Measurements from ENCODE around the gene DGKG. TPM values are rescaled to one million over a fixed set of nuclear protein-coding genes. Genes with fewer than 3 reads are reported as not detected.

The DGKG gene
- total and polyA plus RNA-seq, 12 donors = 7.2 to 75.7 (median 41.4) TPM

- no peak for TF ChIP-seq CTCF (IDR thresholded peaks at IDR 0.05)
- ATAC-seq = no peak
- Histone ChIP-seq H3K27me3 (no peaks in the 10 kb centered on the region), H3K36me3 (peaks cover 0 to 16% (median 0%) of the 10 kb centered on the region in 9 donors), H3K27ac (no peak overlapping the region), H3K4me1 (peaks cover 0 to 17% (median 5%) of the 10 kb centered on the region in 9 donors), H3K9me3 (no peaks in the 10 kb centered on the region), H3K4me3 (no peak overlapping the region)
- WGBS, 2 donors = 78 to 84% methylated on average over 2 of the region's 2 CpGs
- DNase-seq = no peak
- intact Hi-C loops (cut with DNase I) = no loop called here
These were observed 192.7 kb downstream of the DGKG start for GRCh38 chr3:186169379-186169778.

- DNase-seq = no peak
- no peak for TF ChIP-seq CTCF (IDR thresholded peaks at IDR 0.05)
- H3K27ac ChIP-seq = no peak overlapping the region
- no peak overlapping the region for H3K4me3 ChIP-seq
- H3K4me1 ChIP-seq = peaks cover 0 to 17% (median 5%) of the 10 kb centered on the region in 9 donors
- no peak for ATAC-seq
- H3K27me3 ChIP-seq = no peaks in the 10 kb centered on the region
- intact Hi-C loops (cut with DNase I) = no loop called here
- H3K9me3 ChIP-seq = no peaks in the 10 kb centered on the region
- H3K36me3 ChIP-seq = peaks cover 0 to 20% (median 0%) of the 10 kb centered on the region in 9 donors
These were observed 193.1 kb downstream of the DGKG start for GRCh38 chr3:186168976-186169375.

- intact Hi-C loops (cut with DNase I) = no loop called here
- no peak for TF ChIP-seq CTCF (IDR thresholded peaks at IDR 0.05)
- DNase-seq (no peak), ATAC-seq (no peak)
- 88 to 93% methylated on average over 1 of the region's 1 CpG for WGBS, 2 donors
- Histone ChIP-seq H3K4me3 (no peak overlapping the region), H3K4me1 (peaks cover 0 to 18% (median 0%) of the 10 kb centered on the region in 9 donors), H3K27me3 (no peaks in the 10 kb centered on the region), H3K27ac (no peak overlapping the region), H3K9me3 (no peaks in the 10 kb centered on the region), H3K36me3 (peaks cover 0 to 32% (median 0%) of the 10 kb centered on the region in 9 donors)
These were observed 194.2 kb downstream of the DGKG start for GRCh38 chr3:186167646-186168395.

- intact Hi-C loops (cut with DNase I) = no loop called here
- no peak overlapping the region for H3K27ac ChIP-seq
These were observed 195.3 kb downstream of the DGKG start for GRCh38 chr3:186166491-186167288.

More at GRCh38 chr3:186166491-186167288, 195.3 kb downstream of the DGKG start:
- TF ChIP-seq CTCF (IDR thresholded peaks at IDR 0.05) = no peak
- no peaks in the 10 kb centered on the region for H3K9me3 ChIP-seq
- H3K36me3 ChIP-seq = peaks cover 0 to 39% (median 0%) of the 10 kb centered on the region in 9 donors
- H3K4me1 ChIP-seq = peaks cover 0 to 23% (median 0%) of the 10 kb centered on the region in 9 donors
- 39 to 55% methylated on average over 3 of the region's 3 CpGs for WGBS, 2 donors
- DNase-seq = no peak
- no peak for ATAC-seq
- H3K27me3 ChIP-seq = no peaks in the 10 kb centered on the region
- no peak overlapping the region for H3K4me3 ChIP-seq

Data from heart right ventricle (tissue), 16 donors.